ENCODE results near the gene PRKN.
"Not testable (repeated sequence)": the region's sequence is repeated elsewhere in the genome, so short reads cannot be mapped to it uniquely, and the experiment has no call there.

PRKN gene

GRCh38 chr6:161843066-161843465 lies 884.5 kb downstream of the PRKN start:
- no peak for DNase-seq (ENCODE audit: low read depth in 2 of 2)

- no peak for DNase-seq (ENCODE audit: low read depth in 2 of 2)
Observed at GRCh38 chr6:161840380-161840779, 887.2 kb downstream of the PRKN start.

- DNase-seq (ENCODE audit: low read depth in 2 of 2): no peak
Observed at GRCh38 chr6:161838306-161839035, 889.1 kb downstream of the PRKN start.

- no peak for DNase-seq (ENCODE audit: low read depth in 2 of 2)
Observed at GRCh38 chr6:161837854-161838253, 889.7 kb downstream of the PRKN start.

- DNase-seq (ENCODE audit: low read depth in 2 of 2): no peak
Observed at GRCh38 chr6:161837449-161837735, 890.2 kb downstream of the PRKN start.

- no peak for DNase-seq (ENCODE audit: low read depth in 2 of 2)
Observed at GRCh38 chr6:161836643-161837448, 890.7 kb downstream of the PRKN start.

GRCh38 chr6:161835500-161836215 lies 891.9 kb downstream of the PRKN start:
- no peak for DNase-seq (ENCODE audit: low read depth in 2 of 2)

- no peak for DNase-seq (ENCODE audit: low read depth in 2 of 2)
Observed at GRCh38 chr6:161834426-161834825, 893.1 kb downstream of the PRKN start.

GRCh38 chr6:161833099-161833860 lies 894.3 kb downstream of the PRKN start:
- no peak for DNase-seq (ENCODE audit: low read depth in 2 of 2)

GRCh38 chr6:161832622-161833021 lies 894.9 kb downstream of the PRKN start:
- DNase-seq (ENCODE audit: low read depth in 2 of 2): no peak

- DNase-seq (ENCODE audit: low read depth in 2 of 2): no peak
Observed at GRCh38 chr6:161830866-161831616, 896.5 kb downstream of the PRKN start.

- no peak for DNase-seq (ENCODE audit: low read depth in 2 of 2)
Observed at GRCh38 chr6:161829291-161829729, 898.3 kb downstream of the PRKN start.

GRCh38 chr6:161828355-161828754 lies 899.2 kb downstream of the PRKN start:
- no peak for DNase-seq (ENCODE audit: low read depth in 2 of 2)

GRCh38 chr6:161826512-161826911 lies 901.1 kb downstream of the PRKN start:
- DNase-seq (ENCODE audit: low read depth in 2 of 2): no peak

GRCh38 chr6:161822204-161822603 lies 905.4 kb downstream of the PRKN start:
- DNase-seq (ENCODE audit: low read depth in 2 of 2): not testable (repeated sequence)

- no peak for DNase-seq (ENCODE audit: low read depth in 2 of 2)
Observed at GRCh38 chr6:161817881-161818280, 909.7 kb downstream of the PRKN start.

GRCh38 chr6:161815965-161816364 lies 911.6 kb downstream of the PRKN start:
- no peak for DNase-seq (ENCODE audit: low read depth in 2 of 2)

- no peak for DNase-seq (ENCODE audit: low read depth in 2 of 2)
Observed at GRCh38 chr6:161813156-161813555, 914.4 kb downstream of the PRKN start.

GRCh38 chr6:161809971-161810370 lies 917.6 kb downstream of the PRKN start:
- DNase-seq (ENCODE audit: low read depth in 2 of 2): no peak

GRCh38 chr6:161804838-161805237 lies 922.7 kb downstream of the PRKN start:
- DNase-seq (ENCODE audit: low read depth in 2 of 2): no peak

- DNase-seq (ENCODE audit: low read depth in 2 of 2): no peak
Observed at GRCh38 chr6:161803131-161803530, 924.4 kb downstream of the PRKN start.
